HG03108 (cell line): ENCODE data around the gene LRRC72.
"Not testable (repeated sequence)": the region's sequence is repeated elsewhere in the genome, so short reads cannot be mapped to it uniquely, and the experiment has no call there.

Experiments
- ATAC-seq: cut with Tn5 transposase; IDR thresholded peaks from one replicate; pipeline ENCODE4 v1.9.1; 2021; ENCODE audit warnings: moderate library complexity; ENCODE audit not compliant: unreplicated experiment

Gene LRRC72

GRCh38 chr7:16524332-16524731 lies 2.3 kb upstream of the LRRC72 start:
- ATAC-seq = no peak

DNA sequence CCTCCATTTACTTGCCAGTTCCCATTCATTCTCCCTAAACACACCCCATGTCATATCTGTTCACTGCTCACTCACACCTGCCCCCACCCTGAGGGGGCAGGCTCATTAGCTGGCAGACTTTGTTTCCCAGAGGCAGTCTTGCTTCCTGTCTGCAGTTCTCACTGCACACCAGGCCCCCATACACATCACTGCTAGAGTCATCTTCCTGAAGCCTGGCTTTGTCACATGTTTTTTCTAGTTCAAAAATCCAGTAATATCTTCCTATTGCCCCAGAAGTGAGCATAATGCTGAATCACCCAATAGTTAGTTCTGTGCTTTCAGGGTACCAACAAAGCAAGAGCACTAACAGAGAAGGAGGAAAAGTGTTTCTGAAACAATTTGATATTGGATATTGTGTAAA lies 1.9 kb downstream of the LRRC72 start:
- no peak for ATAC-seq

DNA sequence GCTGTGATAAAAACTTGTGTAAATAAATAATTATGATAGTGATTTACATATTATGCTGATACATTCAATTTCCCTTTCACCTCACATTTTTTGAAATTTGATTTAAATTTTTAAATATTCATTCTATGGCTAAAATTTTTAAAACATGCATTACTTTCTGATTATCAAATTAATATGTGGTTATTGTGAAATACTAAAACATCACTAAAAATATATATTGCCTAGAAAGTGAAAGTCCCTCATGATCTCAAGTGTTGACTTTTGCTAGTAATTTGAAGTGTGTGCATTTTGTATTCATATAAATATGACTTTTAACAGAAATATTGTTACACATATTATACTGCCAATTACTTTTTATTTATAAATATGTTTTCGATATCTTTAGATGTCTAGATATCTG lies 3.1 kb downstream of the LRRC72 start:
- no peak for ATAC-seq

- no peak for ATAC-seq
Observed at GRCh38 chr7:16531707-16532106, 5.1 kb downstream of the LRRC72 start.

DNA sequence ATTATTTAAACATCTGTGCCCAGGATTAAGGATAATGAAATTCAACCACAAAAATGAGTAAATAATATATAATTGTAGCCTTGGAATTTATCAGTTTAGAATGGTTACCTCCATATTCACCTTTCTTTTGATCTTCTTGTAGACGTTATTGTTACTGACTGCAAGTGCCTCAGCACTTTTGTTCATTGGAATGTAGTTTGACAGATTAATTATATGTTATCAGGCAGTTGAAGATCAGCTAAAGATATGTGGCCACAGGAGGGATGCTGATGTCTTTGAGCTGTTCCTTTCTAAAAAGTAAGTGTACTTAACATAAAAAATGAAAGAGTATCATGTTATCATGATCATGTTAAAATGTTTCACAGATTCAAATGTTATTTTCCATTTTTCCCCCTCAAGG lies 5.6 kb downstream of the LRRC72 start:
- no peak for ATAC-seq

GRCh38 chr7:16535500-16535899 lies 8.9 kb downstream of the LRRC72 start:
- no peak for ATAC-seq

DNA sequence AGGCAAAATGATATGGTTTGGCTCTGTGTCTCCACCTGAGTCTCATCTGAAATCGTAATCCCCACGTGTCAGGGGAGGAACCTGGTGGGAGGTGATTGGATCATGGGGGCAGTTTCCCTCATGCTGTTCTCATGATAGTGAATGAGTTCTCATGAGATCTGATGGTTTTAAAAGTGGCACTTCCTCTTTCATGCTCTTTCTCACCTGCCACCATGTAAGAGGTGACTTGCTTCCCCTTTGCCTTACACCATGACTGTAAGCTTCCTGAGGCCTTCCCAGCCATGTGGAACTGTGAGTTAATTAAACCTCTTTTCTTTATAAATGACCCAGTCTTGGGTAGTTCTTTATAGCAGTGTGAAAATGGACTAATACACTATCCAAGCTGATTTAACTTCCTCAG lies 13.9 kb downstream of the LRRC72 start:
- ATAC-seq = not testable (repeated sequence)

DNA sequence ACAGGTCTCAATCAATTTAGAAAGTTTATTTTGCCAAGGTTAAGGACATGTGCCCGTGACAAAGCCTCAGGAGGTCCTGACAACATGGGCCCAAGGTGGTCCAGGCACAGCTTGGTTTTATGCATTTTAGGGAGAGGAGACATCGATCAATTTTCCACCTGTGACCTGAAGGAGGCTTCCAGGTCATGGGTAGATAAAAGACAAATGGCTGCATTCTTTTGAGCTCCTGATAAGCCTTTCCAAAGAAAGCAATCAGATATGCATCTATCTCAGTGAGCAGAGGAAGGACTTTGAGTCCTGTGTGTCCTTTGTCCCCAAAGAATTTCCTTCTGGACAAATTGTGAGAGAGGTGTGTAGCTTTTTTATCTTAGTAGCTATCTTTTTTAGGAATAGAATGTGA lies 15.8 kb downstream of the LRRC72 start:
- ATAC-seq = no peak

- no peak for ATAC-seq
Observed at GRCh38 chr7:16543456-16543855, 16.8 kb downstream of the LRRC72 start.

DNA sequence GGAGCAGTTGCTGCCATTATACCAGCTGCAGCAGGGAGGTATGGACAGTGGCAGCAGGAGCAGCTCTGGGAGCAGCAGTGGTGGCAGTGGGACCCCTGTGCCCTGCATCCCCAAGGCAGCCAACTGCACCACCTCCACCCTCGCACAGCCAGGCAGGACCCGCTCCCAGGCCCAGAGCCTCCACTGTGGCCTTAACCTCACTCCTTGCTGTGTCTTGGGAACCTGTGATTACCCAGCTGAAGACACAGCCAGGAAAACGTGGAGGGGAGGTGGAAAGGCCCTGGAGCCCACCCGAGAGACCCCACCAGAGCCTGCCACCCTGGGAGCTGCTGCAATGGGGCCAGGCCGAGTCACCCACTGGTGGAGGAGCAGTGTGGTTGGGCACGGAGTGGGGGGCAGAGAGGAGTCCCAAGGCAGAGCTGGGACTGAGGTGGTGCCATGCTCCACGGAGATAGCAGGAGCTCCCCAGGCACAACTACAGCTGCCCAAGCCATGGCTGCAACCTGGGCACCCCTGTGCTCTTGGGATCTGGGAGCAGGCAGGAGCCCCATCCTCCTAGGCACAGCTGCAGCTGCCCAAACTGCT lies 20.4 kb downstream of the LRRC72 start:
- no peak for ATAC-seq

- no peak for ATAC-seq
Observed at GRCh38 chr7:16548428-16548827, 21.8 kb downstream of the LRRC72 start.

DNA sequence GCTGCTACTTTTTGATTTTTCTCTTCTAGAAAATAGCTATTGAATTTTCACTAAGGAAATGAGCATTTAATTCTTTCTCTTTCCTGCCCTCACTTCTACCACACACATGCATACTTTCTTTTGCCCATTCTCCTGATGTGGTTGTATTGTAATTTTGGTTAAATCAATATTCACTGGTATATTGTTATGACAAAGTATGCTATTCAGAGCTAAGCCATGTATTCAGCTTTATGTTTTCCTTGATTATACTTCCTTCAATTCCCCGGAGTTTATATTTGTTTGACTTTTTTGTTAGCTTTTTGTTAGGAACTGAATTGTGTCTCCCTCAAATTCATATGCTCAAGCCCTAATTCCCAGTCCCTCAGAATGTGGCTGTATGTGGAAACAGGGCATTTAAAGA lies 24.0 kb downstream of the LRRC72 start:
- ATAC-seq = no peak

DNA sequence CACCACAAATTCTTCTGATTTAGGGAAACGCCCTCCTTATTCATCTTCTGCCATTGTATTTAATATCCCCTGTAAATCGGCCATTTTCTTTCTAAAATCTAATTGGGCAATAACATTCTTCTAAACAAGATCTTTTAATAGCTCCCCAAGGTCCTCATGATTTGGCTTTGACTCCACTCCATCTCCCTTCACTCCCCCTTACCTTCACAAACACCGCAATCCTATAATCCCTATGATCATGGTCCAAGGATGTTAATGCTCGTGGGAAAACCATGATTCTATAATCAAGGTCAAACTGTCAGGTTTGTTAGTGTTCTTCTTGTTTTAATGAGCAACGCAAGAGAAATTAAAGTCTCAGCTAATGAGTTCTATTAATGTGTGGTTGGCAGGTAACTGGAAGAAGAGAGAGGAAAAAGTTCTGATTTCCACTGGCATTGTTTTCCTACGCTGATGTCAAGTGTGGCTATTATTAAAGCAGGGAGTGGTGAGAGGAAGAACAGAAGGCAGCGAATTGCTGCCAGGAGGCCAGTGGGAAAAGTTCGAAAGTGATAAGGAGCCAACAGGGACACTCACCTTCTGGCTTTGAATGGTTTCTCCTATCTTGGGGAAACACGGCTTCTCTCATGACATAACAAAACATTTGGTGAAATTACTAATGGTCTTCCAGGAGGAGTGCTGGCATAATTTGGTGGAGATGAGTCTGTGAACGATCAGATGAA lies 28.1 kb downstream of the LRRC72 start:
- ATAC-seq = no peak

DNA sequence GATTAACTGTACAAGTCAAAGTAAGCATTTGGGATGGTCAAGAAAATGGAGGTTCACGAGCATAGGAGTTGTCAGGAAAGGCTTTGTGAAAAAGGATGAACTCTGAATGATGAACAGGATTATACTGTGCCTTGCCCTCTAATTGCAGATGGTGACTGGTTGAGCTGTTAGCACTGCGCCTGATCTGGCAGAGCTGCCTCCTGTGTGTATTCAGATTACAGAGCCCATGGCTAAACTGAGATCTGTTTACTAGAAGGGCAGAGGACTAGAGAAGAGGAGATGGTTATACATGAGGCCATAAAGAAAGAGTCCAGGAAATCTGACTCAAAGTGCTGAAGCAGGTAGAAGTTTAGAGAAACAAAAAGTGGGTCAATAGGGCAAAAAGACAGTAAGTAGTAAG lies 29.7 kb downstream of the LRRC72 start:
- no peak for ATAC-seq

- ATAC-seq = no peak
Observed at GRCh38 chr7:16558761-16559302, 32.2 kb downstream of the LRRC72 start.

GRCh38 chr7:16559497-16560179 lies 33.0 kb downstream of the LRRC72 start:
- no peak for ATAC-seq

DNA sequence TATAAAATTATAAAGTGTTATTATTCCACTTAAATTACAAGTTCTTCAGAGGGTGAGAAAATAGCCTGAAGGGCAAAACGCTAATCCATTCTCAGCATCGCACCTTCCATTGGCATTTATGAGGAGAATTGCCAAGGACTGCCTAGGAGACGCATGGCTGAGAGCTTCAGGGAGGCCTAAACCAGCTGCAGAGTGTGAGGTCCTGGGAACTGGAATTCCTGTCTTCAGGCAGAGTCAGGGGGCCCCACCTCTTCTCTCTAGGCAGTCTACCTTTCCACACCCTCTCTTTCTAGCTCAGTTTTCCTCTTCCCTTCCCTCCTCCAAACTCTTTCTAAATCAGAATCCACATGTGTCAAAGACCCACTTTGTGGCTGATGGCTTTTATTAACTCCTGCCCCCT lies 35.3 kb downstream of the LRRC72 start:
- ATAC-seq = no peak

DNA sequence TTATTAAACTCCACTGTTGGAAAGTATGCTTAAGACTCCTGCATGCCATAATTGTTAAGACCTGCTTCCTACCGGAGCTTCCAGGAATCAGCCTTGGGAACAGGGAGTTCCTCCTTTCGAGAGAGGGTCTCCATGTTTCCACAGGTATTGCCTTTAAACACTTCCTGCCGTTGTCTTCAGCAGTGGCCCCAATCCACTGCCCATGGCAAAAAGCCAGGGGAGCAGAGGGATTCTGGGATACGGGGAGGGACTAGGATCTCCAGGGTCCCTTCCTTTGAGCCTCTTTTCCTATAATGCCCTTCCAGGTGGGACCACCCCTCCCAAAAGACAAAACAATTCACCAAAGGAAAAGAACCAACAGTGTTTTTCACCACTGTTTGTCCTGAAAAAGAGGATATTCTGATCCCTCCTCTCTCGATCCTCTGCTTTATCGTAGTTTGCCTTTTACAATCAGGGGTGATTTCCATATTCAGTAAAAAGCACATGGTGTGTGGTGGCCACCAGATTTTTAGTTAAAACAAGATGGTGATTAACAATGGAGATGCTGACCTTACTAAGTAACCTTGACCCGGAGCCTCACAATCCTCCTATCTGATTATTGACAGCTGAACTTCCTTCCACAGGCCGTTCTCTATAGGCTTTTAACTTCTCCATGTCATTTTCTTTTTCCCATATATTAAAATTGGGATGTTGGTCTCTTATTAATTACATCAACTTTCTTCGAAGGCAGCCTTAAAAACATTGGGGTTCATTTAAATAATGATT lies 36.0 kb downstream of the LRRC72 start:
- no peak for ATAC-seq

DNA sequence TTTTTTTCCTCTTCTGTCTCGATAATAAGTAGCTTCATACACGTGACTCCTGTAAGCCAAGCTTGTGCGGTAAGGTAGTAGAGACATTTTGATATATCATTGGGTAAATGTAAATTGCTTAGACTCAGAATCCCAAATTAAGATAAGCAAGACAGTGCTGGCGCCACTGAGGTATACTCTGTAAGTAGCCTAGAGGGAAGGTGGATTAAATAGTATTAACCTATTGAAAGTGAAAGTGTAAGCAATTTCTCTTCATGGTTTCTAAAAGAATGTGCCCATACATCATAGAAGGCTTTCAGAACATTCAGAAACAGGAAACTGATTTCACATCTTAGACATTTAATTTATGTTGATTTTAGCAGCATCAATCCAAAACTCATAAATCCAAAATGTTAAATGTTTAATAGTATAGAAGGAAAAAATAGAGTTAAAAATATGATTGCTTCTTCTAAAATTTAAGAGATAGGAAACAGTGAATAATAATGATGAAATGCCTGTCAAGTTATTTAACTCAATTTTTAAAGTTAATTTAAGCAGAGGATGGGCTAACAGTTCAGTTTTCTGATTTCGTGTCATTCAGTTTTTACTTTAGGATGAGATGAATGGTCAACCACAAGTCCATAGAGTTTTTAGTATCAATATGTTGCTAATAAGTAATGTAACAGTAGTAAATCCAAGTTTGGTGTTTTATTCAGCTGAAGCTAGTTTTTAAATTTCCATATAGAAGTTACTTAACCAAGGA lies 36.8 kb downstream of the LRRC72 start:
- peak; percentile 87 for ATAC-seq

DNA sequence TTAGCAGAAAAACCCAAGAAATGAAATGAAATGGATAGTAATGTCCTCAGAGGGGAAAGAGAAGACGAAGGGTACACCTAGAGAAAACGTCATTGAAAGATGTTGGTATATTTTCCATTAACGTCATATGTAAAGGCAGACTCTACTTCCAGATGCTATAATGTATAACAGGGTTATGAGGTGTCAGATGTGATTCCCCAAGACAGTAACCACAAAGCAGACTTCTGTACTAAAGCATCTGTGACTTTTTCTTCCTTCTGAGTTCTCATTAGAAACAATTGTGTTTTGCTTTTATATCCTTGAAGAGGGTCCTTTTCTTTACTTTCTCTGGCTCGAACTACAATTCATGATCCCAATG lies 37.4 kb downstream of the LRRC72 start:
- no peak for ATAC-seq

DNA sequence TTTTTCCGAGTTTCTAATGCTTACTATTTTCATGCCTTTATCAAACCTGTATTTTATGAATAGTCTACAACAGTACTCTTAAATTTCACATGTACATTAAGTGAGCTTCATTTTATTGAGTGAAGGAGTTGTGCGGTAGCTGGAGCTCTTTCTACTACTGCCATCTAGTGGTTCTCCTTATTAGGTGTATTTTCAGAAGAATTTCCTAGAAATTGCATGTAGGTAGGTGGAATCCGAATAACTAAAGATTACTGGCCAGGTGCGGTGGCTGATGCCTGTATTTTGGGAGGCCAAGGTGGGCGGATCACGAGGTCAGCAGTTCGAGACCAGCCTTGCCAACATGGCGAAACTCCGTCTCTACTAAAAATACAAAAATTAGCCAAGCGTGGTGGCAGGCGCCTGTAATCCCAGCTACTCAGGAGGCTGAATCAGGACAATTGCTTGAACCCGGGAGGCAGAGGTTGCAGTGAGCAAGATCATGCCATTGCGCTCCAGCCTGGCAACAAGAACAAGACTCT lies 38.3 kb downstream of the LRRC72 start:
- no peak for ATAC-seq
